T-helper 17 cell (primary cell): ENCODE results near the gene IL5RA. TPM values are rescaled to one million over a fixed set of nuclear protein-coding genes. Genes with fewer than 3 reads are reported as not detected.

Source experiments
- ATAC-seq: fragments of 150-1000 bp; cut with Tn5 transposase; 2 replicates; pipeline ENCODE4 v1.10.0; 2021; ENCODE audit warnings: mild to moderate bottlenecking, moderate library complexity
- DNase-seq, 3 donors: peaks; one replicate each; pipeline versions ENCODE4 v3.0.0 to v3.0.0-alpha.2; 2020 to 2021
- H3K9me3 ChIP-seq: one replicate; pipeline ENCODE4 v1.7.0; 2013; ENCODE audit warnings: low read length, mild to moderate bottlenecking; ENCODE audit not compliant: control insufficient read depth, poor library complexity, severe bottlenecking
- H3K27ac Mint-ChIP-seq: one replicate; pipeline ENCODE4 v1.8.0; 2022; ENCODE audit warnings: mild to moderate bottlenecking, moderate library complexity, mixed read lengths
- H3K27me3 Mint-ChIP-seq: one replicate; pipeline ENCODE4 v1.8.0; 2022; ENCODE audit warnings: mixed read lengths
- H3K36me3 Mint-ChIP-seq: one replicate; pipeline ENCODE4 v1.8.0; 2022; ENCODE audit warnings: low read depth, mixed read lengths
- H3K4me1 Mint-ChIP-seq: one replicate; pipeline ENCODE4 v1.8.0; 2022; ENCODE audit warnings: mild to moderate bottlenecking, mixed read lengths
- H3K4me3 Mint-ChIP-seq: one replicate; pipeline ENCODE4 v1.8.0; 2022; ENCODE audit warnings: mild to moderate bottlenecking, moderate library complexity, mixed read lengths
- total RNA-seq, 4 donors: library from RNA in 2 of 4; stranded (reverse) in 2 of 4; gene quantifications; one replicate each; pipeline ENCODE4 v1.2.3 and lab custom pipeline; 2022 to 2026

The IL5RA gene
- total RNA-seq (10 to 100 TPM in 1 of 2 donors, 1 to 10 TPM in 1; 3.7 to 10.4 TPM), total RNA-seq (lab: John Stamatoyannopoulos, UW) (2.4 to 9.2 reads per million in 2 donors)

DNA sequence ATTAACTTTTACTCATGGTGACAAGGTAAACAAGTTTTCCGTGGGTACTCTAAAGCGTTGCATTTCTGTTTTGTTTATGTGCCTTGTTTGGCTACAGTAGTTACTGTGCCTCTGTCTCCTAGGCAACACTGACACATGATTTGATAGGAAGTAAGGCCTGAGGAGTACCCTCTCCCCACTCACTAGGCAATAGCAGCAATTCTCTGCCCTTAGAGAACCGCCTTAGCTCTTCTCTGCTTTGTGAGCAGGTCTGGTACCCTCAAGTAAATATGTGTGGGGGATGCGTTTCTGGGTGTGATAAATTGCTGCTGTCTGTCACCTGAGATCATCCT lies at the start of gene IL5RA:
Gene IL5RA, minus strand, starts transcription at position 76 of the 332 bp plus-strand sequence. CDS start 5,390 bp downstream, outside the sequence.
- Mint-ChIP-seq H3K4me3 (peak within 1 kb of the TSS; percentile 81), H3K4me1 (peaks cover 25% of the 10 kb centered on the region), H3K27me3 (no peaks in the 10 kb centered on the region), H3K27ac (peak within 1 kb of the TSS; percentile 93), H3K36me3 (peaks cover 5% of the 10 kb centered on the region)
- no peaks in the 10 kb centered on the region for H3K9me3 ChIP-seq
- DNase-seq (peak in 1 of 3 donors; percentile 21), ATAC-seq (peak; percentile 94)

- Mint-ChIP-seq H3K4me1 (peaks cover 32% of the 10 kb centered on the region), H3K27ac (peak overlapping the region; percentile 73), H3K36me3 (peaks cover 14% of the 10 kb centered on the region), H3K27me3 (no peaks in the 10 kb centered on the region), H3K4me3 (no peak overlapping the region)
- no peak for ATAC-seq
- no peak for DNase-seq
- H3K9me3 ChIP-seq, result no peaks in the 10 kb centered on the region
Measured at GRCh38 chr3:3157484-3157883, 47.3 kb upstream of the IL5RA start.

- DNase-seq (no peak), ATAC-seq (no peak)
- H3K27ac Mint-ChIP-seq, result peak overlapping the region; percentile 73
- no peak overlapping the region for H3K4me3 Mint-ChIP-seq
- H3K27me3 Mint-ChIP-seq, result no peaks in the 10 kb centered on the region
- H3K36me3 Mint-ChIP-seq, result peaks cover 9% of the 10 kb centered on the region
- no peaks in the 10 kb centered on the region for H3K9me3 ChIP-seq
- H3K4me1 Mint-ChIP-seq, result peaks cover 31% of the 10 kb centered on the region
Measured at GRCh38 chr3:3154879-3155610, 44.9 kb upstream of the IL5RA start.

DNA sequence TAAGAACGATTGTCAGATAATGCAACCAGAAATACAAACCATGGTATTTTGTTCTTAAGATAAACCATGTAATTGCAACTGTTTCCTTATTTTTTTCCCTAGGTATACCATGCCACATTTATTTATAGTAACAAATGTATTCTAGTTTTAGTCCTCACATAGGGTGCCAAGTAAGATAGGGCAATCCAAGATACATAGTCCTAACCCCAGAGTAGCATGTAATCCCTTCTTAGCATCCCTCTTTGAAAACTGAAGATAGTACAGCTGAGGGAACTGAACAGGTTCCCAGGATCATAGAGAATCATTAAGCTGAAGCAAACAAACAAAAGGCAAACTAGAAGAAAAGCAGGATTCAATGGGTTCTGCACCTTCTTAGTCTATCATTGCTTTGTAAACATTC lies 41.3 kb upstream of the IL5RA start:
- Mint-ChIP-seq H3K4me1 (peaks cover 21% of the 10 kb centered on the region), H3K27ac (no peak overlapping the region), H3K4me3 (no peak overlapping the region), H3K27me3 (no peaks in the 10 kb centered on the region), H3K36me3 (peaks cover 9% of the 10 kb centered on the region)
- no peak for DNase-seq
- no peak for ATAC-seq
- H3K9me3 ChIP-seq, result no peaks in the 10 kb centered on the region

GRCh38 chr3:3149560-3149959 lies 39.4 kb upstream of the IL5RA start:
- DNase-seq (no peak), ATAC-seq (no peak)
- H3K4me3 Mint-ChIP-seq, result no peak overlapping the region
- no peaks in the 10 kb centered on the region for H3K27me3 Mint-ChIP-seq
- H3K4me1 Mint-ChIP-seq, result peaks cover 19% of the 10 kb centered on the region
- H3K27ac Mint-ChIP-seq, result peak overlapping the region; percentile 74
- H3K36me3 Mint-ChIP-seq, result peaks cover 4% of the 10 kb centered on the region
- no peaks in the 10 kb centered on the region for H3K9me3 ChIP-seq

DNA sequence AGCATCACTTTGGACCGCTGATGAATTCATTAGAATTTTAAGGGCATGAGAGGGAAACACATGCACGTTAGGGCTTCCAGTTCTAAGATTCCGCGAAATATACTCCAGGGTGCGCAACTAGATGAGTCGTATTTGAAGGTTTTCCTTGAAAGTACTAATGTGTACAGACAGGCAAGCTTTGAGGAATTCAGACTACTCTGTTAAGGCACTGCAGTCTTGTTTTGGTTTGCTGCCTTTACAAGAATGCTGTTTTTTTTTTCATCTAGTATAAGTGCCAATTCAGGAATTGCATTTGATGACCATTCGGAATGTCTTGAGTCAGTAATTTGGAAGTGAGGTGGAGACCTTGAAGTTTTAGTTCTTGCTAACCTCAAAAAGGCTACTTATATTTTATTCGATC lies 35.7 kb upstream of the IL5RA start:
- no peak for DNase-seq
- Mint-ChIP-seq H3K36me3 (peaks cover 5% of the 10 kb centered on the region), H3K27me3 (no peaks in the 10 kb centered on the region), H3K4me3 (no peak overlapping the region), H3K4me1 (peaks cover 17% of the 10 kb centered on the region), H3K27ac (peak overlapping the region; percentile 67)
- no peak for ATAC-seq
- H3K9me3 ChIP-seq, result no peaks in the 10 kb centered on the region

DNA sequence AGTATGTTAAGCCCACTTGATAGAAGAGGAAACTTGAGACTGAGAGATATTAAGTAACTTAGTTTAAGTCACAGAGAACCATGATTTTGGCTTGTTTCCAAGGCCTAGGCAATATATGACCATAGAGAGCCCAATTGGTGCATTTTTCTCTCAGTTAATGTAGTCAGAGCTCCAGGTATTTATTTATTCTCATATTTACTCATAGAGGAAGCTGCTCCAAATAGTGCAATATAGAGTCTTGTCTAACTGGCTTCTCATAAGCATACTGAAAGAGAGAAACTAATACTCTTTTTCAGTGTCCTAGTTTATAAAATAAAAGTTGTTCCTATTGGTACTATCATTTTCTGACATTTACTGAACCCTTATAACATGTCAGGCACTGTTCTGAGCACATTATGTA lies 31.8 kb upstream of the IL5RA start:
- DNase-seq (no peak), ATAC-seq (no peak)
- peak overlapping the region; percentile 74 for H3K27ac Mint-ChIP-seq
- no peaks in the 10 kb centered on the region for H3K27me3 Mint-ChIP-seq
- no peak overlapping the region for H3K4me3 Mint-ChIP-seq
- no peaks in the 10 kb centered on the region for H3K9me3 ChIP-seq
- peaks cover 29% of the 10 kb centered on the region for H3K4me1 Mint-ChIP-seq
- peaks cover 12% of the 10 kb centered on the region for H3K36me3 Mint-ChIP-seq

DNA sequence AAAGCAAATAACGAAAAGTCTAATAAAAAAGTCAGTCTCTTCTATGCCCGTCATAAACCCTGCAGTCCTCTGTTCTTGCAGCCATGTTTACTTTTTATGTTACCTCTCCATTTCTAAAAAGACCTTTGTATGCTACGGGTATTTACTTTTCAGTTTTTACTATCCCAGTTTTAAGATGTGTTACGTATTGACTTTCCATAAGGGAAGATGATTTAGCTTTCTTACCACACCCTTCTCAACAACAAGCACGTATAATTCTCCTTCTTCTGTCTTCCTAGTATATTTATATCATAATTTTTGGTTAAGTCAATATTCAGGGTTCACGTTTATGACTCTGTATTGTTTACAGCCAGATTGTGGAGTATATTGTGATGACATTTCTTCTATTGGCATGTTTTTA lies 27.4 kb upstream of the IL5RA start:
- no peak overlapping the region for H3K4me3 Mint-ChIP-seq
- H3K36me3 Mint-ChIP-seq, result peaks cover 17% of the 10 kb centered on the region
- H3K9me3 ChIP-seq, result no peaks in the 10 kb centered on the region
- DNase-seq (no peak), ATAC-seq (no peak)
- no peaks in the 10 kb centered on the region for H3K27me3 Mint-ChIP-seq
- H3K27ac Mint-ChIP-seq, result peak overlapping the region; percentile 90
- peaks cover 45% of the 10 kb centered on the region for H3K4me1 Mint-ChIP-seq

DNA sequence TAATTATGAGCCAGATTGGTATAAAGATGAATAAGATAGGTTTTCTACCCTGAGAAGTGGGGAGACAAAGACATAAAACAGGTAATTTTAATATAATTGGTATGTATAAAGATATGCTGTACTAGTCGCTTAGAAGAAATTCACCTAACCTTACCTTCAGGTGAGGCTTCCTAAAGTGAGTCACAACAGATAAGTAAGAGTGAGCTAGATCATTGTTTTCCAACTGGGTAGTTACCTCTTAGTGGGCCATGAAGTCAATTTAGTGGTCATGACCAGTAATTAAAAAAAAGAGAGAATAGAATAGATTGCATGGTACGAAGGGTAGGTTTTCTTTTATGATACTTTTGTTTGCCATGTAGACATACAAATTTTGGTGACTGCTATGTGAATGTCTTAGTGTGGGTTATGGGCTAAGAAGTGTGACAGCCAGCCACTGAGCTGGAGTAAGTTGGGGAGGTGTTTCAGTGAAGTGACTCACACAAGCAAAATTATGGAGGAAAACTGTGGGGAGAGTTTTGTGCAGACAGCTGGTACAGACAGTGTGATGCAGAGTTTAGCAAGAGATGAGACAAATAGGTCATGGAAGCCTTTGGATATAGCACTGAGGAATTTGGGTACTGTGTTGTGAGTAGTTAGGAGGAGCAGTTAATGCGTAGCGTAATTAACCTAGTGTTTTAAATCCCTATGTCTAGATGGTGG lies 24.7 kb upstream of the IL5RA start:
- Mint-ChIP-seq H3K27me3 (no peaks in the 10 kb centered on the region), H3K4me3 (no peak overlapping the region), H3K27ac (peak overlapping the region; percentile 39), H3K4me1 (peaks cover 40% of the 10 kb centered on the region), H3K36me3 (peaks cover 12% of the 10 kb centered on the region)
- DNase-seq (no peak), ATAC-seq (no peak)
- no peaks in the 10 kb centered on the region for H3K9me3 ChIP-seq

GRCh38 chr3:3133500-3133899 lies 23.3 kb upstream of the IL5RA start:
- Mint-ChIP-seq H3K27me3 (no peaks in the 10 kb centered on the region), H3K4me1 (peaks cover 40% of the 10 kb centered on the region), H3K4me3 (no peak overlapping the region), H3K27ac (peak overlapping the region; percentile 70), H3K36me3 (peaks cover 8% of the 10 kb centered on the region)
- ATAC-seq (no peak), DNase-seq (no peak)
- H3K9me3 ChIP-seq, result no peaks in the 10 kb centered on the region

DNA sequence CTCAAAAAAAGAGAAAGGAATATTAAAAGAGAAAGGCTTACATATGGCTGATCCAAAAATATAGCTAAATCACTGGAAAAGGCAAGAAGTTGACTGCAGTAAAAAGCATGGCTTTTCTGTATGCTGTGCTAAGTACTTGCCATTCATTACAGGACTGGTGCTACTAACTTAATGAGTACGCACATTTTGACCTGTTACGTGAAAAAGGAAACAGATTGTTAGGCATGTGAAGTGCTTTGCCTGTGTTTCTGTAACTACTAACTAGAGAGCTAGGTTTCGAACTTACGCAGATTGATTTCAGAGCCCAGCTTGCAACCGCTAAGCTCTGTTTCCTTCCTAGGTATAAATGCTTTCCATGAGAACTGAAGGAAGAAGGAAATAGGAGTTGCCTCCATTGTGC lies 19.4 kb upstream of the IL5RA start:
- no peaks in the 10 kb centered on the region for H3K9me3 ChIP-seq
- Mint-ChIP-seq H3K27ac (peak overlapping the region; percentile 100), H3K36me3 (peaks cover 4% of the 10 kb centered on the region), H3K4me1 (peaks cover 36% of the 10 kb centered on the region), H3K27me3 (no peaks in the 10 kb centered on the region), H3K4me3 (no peak overlapping the region)
- ATAC-seq (no peak), DNase-seq (no peak)

- peak in 2 of 3 donors; percentile 16 to 32 for DNase-seq
- Mint-ChIP-seq H3K27ac (peak overlapping the region; percentile 100), H3K4me3 (peak overlapping the region; percentile 99), H3K36me3 (peaks cover 4% of the 10 kb centered on the region), H3K27me3 (no peaks in the 10 kb centered on the region), H3K4me1 (peaks cover 30% of the 10 kb centered on the region)
- no peaks in the 10 kb centered on the region for H3K9me3 ChIP-seq
- peak; percentile 29 for ATAC-seq
Measured at GRCh38 chr3:3127432-3128010, 17.3 kb upstream of the IL5RA start.
